WTC11 (cell line): ENCODE measurements around the gene TSR3.

ENCODE experiments used
- CREB1 ChIP-seq: sonication (generic); formaldehyde crosslinking; IDR thresholded peaks from 2 replicates; pipeline ENCODE4 v1.8.0; 2023; ENCODE audit warnings: mild to moderate bottlenecking, missing genetic modification reagents
- ESRRA ChIP-seq: sonication (generic); formaldehyde crosslinking; IDR thresholded peaks from 2 replicates; pipeline ENCODE4 v1.8.1; 2022; ENCODE audit warnings: mild to moderate bottlenecking, missing genetic modification reagents, borderline replicate concordance
- ETV6 ChIP-seq: sonication (generic); formaldehyde crosslinking; IDR thresholded peaks from 2 replicates; pipeline ENCODE4 v1.8.1; 2022; ENCODE audit warnings: mild to moderate bottlenecking, missing genetic modification reagents
- JUN ChIP-seq: sonication (generic); formaldehyde crosslinking; IDR thresholded peaks from 2 replicates; pipeline ENCODE4 v1.8.0; 2023; ENCODE audit warnings: mild to moderate bottlenecking, missing genetic modification reagents
- NR2C2 ChIP-seq: sonication (generic); formaldehyde crosslinking; IDR thresholded peaks from 2 replicates; pipeline ENCODE4 v1.8.0; 2022; ENCODE audit warnings: mild to moderate bottlenecking, missing genetic modification reagents
- SMAD3 ChIP-seq: sonication (generic); formaldehyde crosslinking; IDR thresholded peaks from 2 replicates; pipeline ENCODE4 v1.8.0; 2022; ENCODE audit warnings: missing genetic modification reagents, mild to moderate bottlenecking, borderline replicate concordance
- TCF7 ChIP-seq: sonication (generic); formaldehyde crosslinking; IDR thresholded peaks from 2 replicates; pipeline ENCODE4 v1.8.0; 2022; ENCODE audit warnings: mild to moderate bottlenecking, low read depth, missing genetic modification reagents, moderate library complexity
- TEAD4 ChIP-seq: sonication (generic); formaldehyde crosslinking; IDR thresholded peaks from 2 replicates; pipeline ENCODE4 v1.8.0; 2022; ENCODE audit warnings: mild to moderate bottlenecking, missing genetic modification reagents
- TP53 ChIP-seq: sonication (generic); formaldehyde crosslinking; IDR thresholded peaks from 2 replicates; pipeline ENCODE4 v1.8.1; 2023; ENCODE audit warnings: mild to moderate bottlenecking, missing genetic modification reagents
- ZNF416 ChIP-seq: fragments of 250-450 bp; sonication (Bioruptor Pico); IDR thresholded peaks from 2 replicates; pipeline ENCODE4 v1.9.0; 2021; ENCODE audit warnings: mild to moderate bottlenecking, inconsistent platforms
- ZNF423 ChIP-seq: fragments of 250-450 bp; sonication (Bioruptor Pico); IDR thresholded peaks from 2 replicates; pipeline ENCODE4 v2.1.2; 2022; ENCODE audit warnings: mild to moderate bottlenecking, moderate library complexity
- ZNF671 ChIP-seq: fragments of 250-450 bp; sonication (Bioruptor Pico); IDR thresholded peaks from 2 replicates; pipeline ENCODE4 v1.8.0; 2021; ENCODE audit warnings: mild to moderate bottlenecking
- TF ChIP-seq, protein P1 (sequence below): fragments of 200-600 bp; IDR thresholded peaks from 2 replicates; pipeline ENCODE4 v1.8.0; 2022; ENCODE audit warnings: antibody characterized with exemption
- TF ChIP-seq, protein P2 (sequence below): sonication (generic); formaldehyde crosslinking; IDR thresholded peaks from 2 replicates; pipeline ENCODE4 v1.8.0; 2022; ENCODE audit warnings: mild to moderate bottlenecking, missing genetic modification reagents

DNA sequence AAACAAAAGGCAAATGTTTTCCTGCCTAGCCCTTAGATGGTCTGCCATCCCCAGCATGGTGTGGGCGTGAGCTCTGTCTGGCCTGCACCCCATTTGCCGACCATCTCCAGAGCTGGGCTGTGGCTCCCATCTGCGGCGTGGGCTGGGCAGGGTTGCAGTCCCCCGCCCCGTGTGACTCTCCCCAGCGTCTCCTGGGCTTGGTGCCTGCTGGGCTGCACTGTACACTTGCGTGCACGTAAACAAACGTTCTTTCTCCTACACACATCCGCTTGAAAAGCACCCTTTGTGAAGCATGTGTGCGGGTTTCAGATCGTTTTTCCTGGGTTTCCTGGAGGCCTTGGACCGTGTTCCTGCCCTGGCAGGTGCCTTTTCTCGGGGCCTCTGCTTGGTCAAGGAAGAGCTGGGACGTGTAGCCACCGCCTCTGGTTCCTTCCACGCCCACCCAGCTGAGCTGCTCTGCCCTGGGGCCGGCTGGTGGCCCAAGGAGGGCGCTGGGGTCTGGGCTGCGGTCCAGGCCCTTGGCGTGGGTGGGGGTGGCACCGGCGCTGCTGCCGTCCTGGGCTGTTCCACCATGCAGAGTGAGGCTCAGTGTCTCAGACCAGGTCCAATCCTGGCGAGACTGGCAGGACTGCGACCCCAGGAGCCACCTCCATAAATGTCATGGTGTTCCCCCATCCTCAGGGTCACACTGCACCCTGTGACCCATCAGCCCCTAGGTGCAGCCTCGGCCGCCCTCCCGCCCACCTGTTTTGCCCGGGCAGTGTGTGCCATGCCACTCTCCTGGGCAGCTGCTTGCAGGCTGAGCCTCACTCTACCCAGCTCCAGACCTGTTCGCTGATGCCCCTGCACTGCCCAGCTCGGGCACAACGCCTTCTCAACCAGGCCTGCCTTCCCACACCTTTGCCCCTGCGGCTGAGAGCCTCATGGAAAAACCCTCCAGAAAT, 28.1 kb downstream of the TSR3 start:
- TF ChIP-seq ETV6 (CRISPR knock-in tag) (no peak), NR2C2 (CRISPR knock-in tag) (no peak), SMAD3 (CRISPR knock-in tag) (no peak), TEAD4 (CRISPR knock-in tag) (no peak), ZNF423 (no peak), ESRRA (CRISPR knock-in tag) (no peak), JUN (CRISPR knock-in tag) (no peak), ZNF416 (CRISPR knock-in tag) (no peak), TP53 (no peak), TCF7 (CRISPR knock-in tag) (no peak), CREB1 (no peak), ZNF671 (CRISPR knock-in tag) (no peak)
- TF ChIP-seq, protein P1, sequence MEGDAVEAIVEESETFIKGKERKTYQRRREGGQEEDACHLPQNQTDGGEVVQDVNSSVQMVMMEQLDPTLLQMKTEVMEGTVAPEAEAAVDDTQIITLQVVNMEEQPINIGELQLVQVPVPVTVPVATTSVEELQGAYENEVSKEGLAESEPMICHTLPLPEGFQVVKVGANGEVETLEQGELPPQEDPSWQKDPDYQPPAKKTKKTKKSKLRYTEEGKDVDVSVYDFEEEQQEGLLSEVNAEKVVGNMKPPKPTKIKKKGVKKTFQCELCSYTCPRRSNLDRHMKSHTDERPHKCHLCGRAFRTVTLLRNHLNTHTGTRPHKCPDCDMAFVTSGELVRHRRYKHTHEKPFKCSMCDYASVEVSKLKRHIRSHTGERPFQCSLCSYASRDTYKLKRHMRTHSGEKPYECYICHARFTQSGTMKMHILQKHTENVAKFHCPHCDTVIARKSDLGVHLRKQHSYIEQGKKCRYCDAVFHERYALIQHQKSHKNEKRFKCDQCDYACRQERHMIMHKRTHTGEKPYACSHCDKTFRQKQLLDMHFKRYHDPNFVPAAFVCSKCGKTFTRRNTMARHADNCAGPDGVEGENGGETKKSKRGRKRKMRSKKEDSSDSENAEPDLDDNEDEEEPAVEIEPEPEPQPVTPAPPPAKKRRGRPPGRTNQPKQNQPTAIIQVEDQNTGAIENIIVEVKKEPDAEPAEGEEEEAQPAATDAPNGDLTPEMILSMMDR: no peak
- TF ChIP-seq, protein P2, sequence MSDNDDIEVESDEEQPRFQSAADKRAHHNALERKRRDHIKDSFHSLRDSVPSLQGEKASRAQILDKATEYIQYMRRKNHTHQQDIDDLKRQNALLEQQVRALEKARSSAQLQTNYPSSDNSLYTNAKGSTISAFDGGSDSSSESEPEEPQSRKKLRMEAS (CRISPR knock-in tag): no peak
